Large intestine (tissue), 1 donor: ENCODE data around the gene SH3BGRL. TPM values are rescaled to one million over a fixed set of nuclear protein-coding genes. Genes with fewer than 3 reads are reported as not detected.

ENCODE experiments used
- polyA plus RNA-seq: library from polyadenylated mRNA; unstranded; fragments of 120-200 nt; gene quantifications from one replicate; pipeline ENCODE4 v1.2.1, GENCODE V29; 2013

The SH3BGRL gene
- polyA plus RNA-seq, 1 donor: 141 TPM

Other genes with a start within 250 kb of the SH3BGRL start
- 20.3 TPM for gene HMGN5, start 189 bp upstream of the SH3BGRL start, polyA plus RNA-seq